Fibroblast of skin of left biceps (primary cell): Measurements from ENCODE around the gene CLTCL1.
"Not testable (repeated sequence)": the region's sequence is repeated elsewhere in the genome, so short reads cannot be mapped to it uniquely, and the experiment has no call there.

ENCODE experiments used
- DNase-seq, 2 experiments: peaks; one replicate each; pipeline ENCODE4 v3.0.0-alpha.2; 2013; ENCODE audit warnings: low read depth in 2 of 2

Gene CLTCL1

GRCh38 chr22:19291580-19292457, at the start of gene CLTCL1:
Gene CLTCL1 (minus strand): TSS chr22:19291719. CDS start chr22:19291641, 78 bp downstream.
- DNase-seq, result peak; percentile 44 to 52

GRCh38 chr22:19337137-19337536, 45.6 kb upstream of the CLTCL1 start:
- no peak for DNase-seq

GRCh38 chr22:19336133-19337075, 44.9 kb upstream of the CLTCL1 start:
- no peak for DNase-seq

GRCh38 chr22:19331975-19332374, 40.5 kb upstream of the CLTCL1 start:
- no peak for DNase-seq

GRCh38 chr22:19331474-19331873, 40.0 kb upstream of the CLTCL1 start:
- no peak for DNase-seq

- DNase-seq, result no peak
Observed at GRCh38 chr22:19330865-19331418, 39.4 kb upstream of the CLTCL1 start.

GRCh38 chr22:19330205-19330604, 38.7 kb upstream of the CLTCL1 start:
- DNase-seq, result not testable (repeated sequence)

GRCh38 chr22:19329454-19329853, 37.9 kb upstream of the CLTCL1 start:
- DNase-seq, result no peak

GRCh38 chr22:19325296-19325948, 33.9 kb upstream of the CLTCL1 start:
- DNase-seq, result no peak

GRCh38 chr22:19323420-19323819, 31.9 kb upstream of the CLTCL1 start:
- DNase-seq, result not testable (repeated sequence)

GRCh38 chr22:19321757-19322156, 30.2 kb upstream of the CLTCL1 start:
- DNase-seq, result no peak

GRCh38 chr22:19320136-19320535, 28.6 kb upstream of the CLTCL1 start:
- DNase-seq, result not testable (repeated sequence)

- DNase-seq, result no peak
Observed at GRCh38 chr22:19319281-19319680, 27.8 kb upstream of the CLTCL1 start.

- no peak for DNase-seq
Observed at GRCh38 chr22:19317865-19318264, 26.3 kb upstream of the CLTCL1 start.

GRCh38 chr22:19307872-19308271, 16.4 kb upstream of the CLTCL1 start:
- DNase-seq, result no peak

GRCh38 chr22:19306535-19306934, 15.0 kb upstream of the CLTCL1 start:
- not testable (repeated sequence) for DNase-seq

- no peak for DNase-seq
Observed at GRCh38 chr22:19304547-19304946, 13.0 kb upstream of the CLTCL1 start.

- DNase-seq, result no peak
Observed at GRCh38 chr22:19303785-19304184, 12.3 kb upstream of the CLTCL1 start.

- DNase-seq, result no peak
Observed at GRCh38 chr22:19295733-19296132, 4.2 kb upstream of the CLTCL1 start.

GRCh38 chr22:19292458-19293230, 1.1 kb upstream of the CLTCL1 start:
- DNase-seq, result no peak

GRCh38 chr22:19291218-19291579, 320 bp downstream of the CLTCL1 start:
- DNase-seq, result no peak
